ENCODE results near the gene CLINT1. TPM values are rescaled to one million over a fixed set of nuclear protein-coding genes. Genes with fewer than 3 reads are reported as not detected.

The CLINT1 gene
- 10 to 100 TPM; 80.7 to 90.3 (median 85.5) TPM for total RNA-seq (2021; fragmentation: NEBNext Ultra II Directional; extraction: Animal tissue kit (Norgen Biotek cat#: 25700))
- long read RNA-seq, transcript CLINT1-201 (12 exons, 3,440 nt): major isoform, 49 of 124 reads
- long read RNA-seq, transcript CLINT1-207 (12 exons, 2,346 nt): minor isoform, 32 of 124 reads
- long read RNA-seq, partial matches to known transcripts: 25 of 124 reads
- long read RNA-seq, other reads (novel, unspliced or antisense): 14 of 124 reads

GRCh38 chr5:157858527-157859226 lies at the start of gene CLINT1:
TSS of gene CLINT1 (minus strand) at chr5:157859145. CDS start at chr5:157858970, 175 bp downstream.
- Mint-ChIP-seq H3K4me3 (peak within 1 kb of the TSS; percentile 94), H3K36me3 (ENCODE audit: low read depth) (peaks cover 5% of the 10 kb centered on the region; the same call in 1 of the 2 replicates), H3K4me1 (ENCODE audit: low read depth) (peaks cover 47% of the 10 kb centered on the region), H3K27me3 (ENCODE audit: insufficient read depth) (no peaks in the 10 kb centered on the region; the same call in 1 of the 2 replicates), H3K27ac (peak within 1 kb of the TSS; percentile 92), H3K9me3 (no peaks in the 10 kb centered on the region)
- TF ChIP-seq CTCF (IDR thresholded peaks at IDR 0.05): peak; percentile 14; the same call in 1 of the 2 replicates
- peak; percentile 77 for DNase-seq

GRCh38 chr5:157908459-157908858 lies 49.5 kb upstream of the CLINT1 start:
- no peaks in the 10 kb centered on the region; the same call in 1 of the 2 replicates for H3K27me3 Mint-ChIP-seq (ENCODE audit: insufficient read depth)
- no peak for TF ChIP-seq CTCF (IDR thresholded peaks at IDR 0.05)
- peaks cover 2% of the 10 kb centered on the region for H3K4me1 Mint-ChIP-seq (ENCODE audit: low read depth)
- no peaks in the 10 kb centered on the region for H3K36me3 Mint-ChIP-seq (ENCODE audit: low read depth)
- H3K27ac Mint-ChIP-seq: no peak overlapping the region
- DNase-seq: no peak
- no peaks in the 10 kb centered on the region for H3K9me3 Mint-ChIP-seq
- no peak overlapping the region for H3K4me3 Mint-ChIP-seq

DNA sequence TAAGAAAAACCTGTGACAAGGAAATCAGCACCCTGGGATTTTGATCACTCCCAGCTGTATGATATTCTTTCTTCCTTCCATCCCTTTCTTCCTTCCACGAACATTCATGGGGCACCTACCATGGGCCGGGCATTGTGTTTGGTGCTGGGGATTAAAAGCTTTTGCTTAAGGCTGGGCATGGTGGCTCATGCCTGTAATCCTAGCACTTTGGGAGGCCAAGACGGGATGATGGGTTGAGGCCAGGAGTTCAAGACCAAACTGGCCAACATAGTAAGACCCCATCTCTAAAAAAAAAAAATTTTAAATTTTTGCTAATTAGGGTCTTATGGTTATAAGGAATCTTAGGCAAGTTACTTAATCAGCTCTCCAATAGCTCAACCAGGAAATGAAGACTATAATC lies 48.5 kb upstream of the CLINT1 start:
- DNase-seq: no peak
- H3K9me3 Mint-ChIP-seq: no peaks in the 10 kb centered on the region
- no peak overlapping the region for H3K27ac Mint-ChIP-seq

DNA sequence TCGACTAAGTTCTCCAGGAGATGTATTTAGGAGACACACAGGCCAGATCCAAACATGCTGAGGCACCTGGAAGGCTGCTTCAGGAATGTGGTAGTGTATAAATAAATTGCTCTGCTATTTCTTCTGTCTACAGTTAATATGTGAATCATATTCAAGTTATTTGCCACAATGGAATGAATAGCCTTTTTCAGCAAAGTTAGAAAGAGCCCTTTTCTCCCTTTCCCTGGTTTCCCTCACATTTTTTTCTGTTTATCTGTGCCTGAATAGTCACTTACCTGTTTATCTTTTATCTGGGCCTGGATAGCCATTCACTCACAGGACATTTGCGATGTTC lies 44.1 kb upstream of the CLINT1 start:
- no peak for DNase-seq

More for the DNA sequence above, 48.5 kb upstream of the CLINT1 start:
- H3K27me3 Mint-ChIP-seq (ENCODE audit: insufficient read depth): no peaks in the 10 kb centered on the region; the same call in 1 of the 2 replicates
- TF ChIP-seq CTCF (IDR thresholded peaks at IDR 0.05): no peak
- H3K4me1 Mint-ChIP-seq (ENCODE audit: low read depth): peaks cover 12% of the 10 kb centered on the region
- no peak overlapping the region for H3K4me3 Mint-ChIP-seq
- no peaks in the 10 kb centered on the region for H3K36me3 Mint-ChIP-seq (ENCODE audit: low read depth)

More for the DNA sequence above, 44.1 kb upstream of the CLINT1 start:
- Mint-ChIP-seq H3K4me1 (ENCODE audit: low read depth) (peaks cover 13% of the 10 kb centered on the region), H3K36me3 (ENCODE audit: low read depth) (no peaks in the 10 kb centered on the region), H3K4me3 (no peak overlapping the region), H3K27ac (no peak overlapping the region; the same call in 1 of the 2 replicates), H3K27me3 (ENCODE audit: insufficient read depth) (peaks cover 2% of the 10 kb centered on the region; the same call in 1 of the 2 replicates), H3K9me3 (no peaks in the 10 kb centered on the region)
- no peak for TF ChIP-seq CTCF (IDR thresholded peaks at IDR 0.05)

Measured in HFFc6 (cell line).